C4-2B (cell line): Measurements from ENCODE around the gene SERPIND1.

Experiments used
- CTCF ChIP-seq: fragments of 450-650 bp; conservative IDR thresholded peaks from 2 replicates; pipeline ENCODE4 v1.5.1; 2017; ENCODE audit warnings: mild to moderate bottlenecking
- ZFX ChIP-seq: fragments of 450-650 bp; IDR thresholded peaks from 2 replicates; pipeline ENCODE4 v1.6.1; 2017

DNA sequence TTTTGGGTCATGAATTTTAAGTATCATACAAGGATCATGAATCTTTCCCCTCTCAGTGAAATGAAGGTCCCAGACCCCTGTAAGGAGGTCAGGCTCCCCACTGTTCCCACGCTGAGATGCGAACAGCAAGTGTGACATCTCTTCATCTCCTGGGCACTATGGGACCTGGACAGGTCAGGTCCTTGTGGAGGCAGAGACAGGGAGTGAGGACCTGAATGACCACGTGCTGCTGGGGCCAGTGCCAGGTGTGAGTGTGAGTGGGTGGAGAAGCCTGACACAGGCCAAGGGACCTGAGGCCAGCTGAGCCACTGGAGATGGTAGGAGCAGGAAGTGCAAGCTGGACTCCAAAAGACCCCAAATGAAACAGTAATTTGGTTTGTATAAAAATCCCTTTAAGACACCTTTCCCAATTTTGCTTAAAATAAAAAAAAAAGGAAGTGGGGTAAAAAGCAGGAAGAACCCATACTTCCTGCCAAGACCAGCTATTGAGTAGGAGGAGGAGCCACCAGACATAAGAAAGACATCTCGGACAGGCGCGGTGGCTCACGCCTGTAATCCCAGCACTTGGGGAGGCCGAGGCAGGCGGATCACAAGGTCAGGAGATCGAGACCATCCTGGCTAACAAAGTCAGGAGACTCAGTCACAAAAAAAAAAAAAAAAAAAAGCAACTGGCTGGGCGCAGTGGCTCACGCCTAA, 35.4 kb upstream of the SERPIND1 start:
- no peak for TF ChIP-seq CTCF
- TF ChIP-seq ZFX: no peak
